Activated T-cell treated with anti-CD3 and anti-CD28 coated beads for 4 hours (primary cell): ENCODE results near the gene CZIB.
"Not testable (repeated sequence)": the region's sequence is repeated elsewhere in the genome, so short reads cannot be mapped to it uniquely, and the experiment has no call there.

Experiments used
- DNase-seq: peaks from one replicate; pipeline ENCODE4 v3.0.0-alpha.2; 2020

Gene CZIB

GRCh38 chr1:53238197-53239155 is 18.0 kb upstream of the CZIB start, which contains the start of gene MAGOH:
Gene MAGOH (minus strand): TSS chr1:53238518. CDS start chr1:53238448, 70 bp downstream.
- peak; percentile 95 for DNase-seq

GRCh38 chr1:53237638-53238037 is 17.2 kb upstream of the CZIB start:
- DNase-seq = no peak

- DNase-seq = no peak
Measured at GRCh38 chr1:53220962-53221286, 490 bp upstream of the CZIB start.

- no peak for DNase-seq
Measured at GRCh38 chr1:53219711-53220110, 723 bp downstream of the CZIB start.

DNA sequence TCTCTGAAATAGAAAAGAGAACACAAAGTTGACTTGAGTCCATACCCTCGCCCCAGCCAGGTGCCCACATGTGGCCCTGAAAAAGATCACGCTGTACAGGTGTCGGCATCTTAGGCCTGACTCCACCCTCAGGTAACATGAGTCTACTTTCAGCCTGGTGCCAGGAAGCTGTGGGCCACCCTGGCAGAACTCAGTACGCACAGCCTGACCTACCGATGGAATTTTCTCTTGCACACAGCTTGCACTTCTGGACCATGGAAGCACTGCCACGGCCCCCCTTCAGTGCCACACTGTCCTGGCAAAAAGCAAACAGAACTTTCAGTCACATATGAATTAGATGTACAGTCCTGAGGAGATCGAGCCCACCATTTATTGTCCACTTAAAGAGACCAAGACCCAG is 2.2 kb downstream of the CZIB start:
- no peak for DNase-seq

DNA sequence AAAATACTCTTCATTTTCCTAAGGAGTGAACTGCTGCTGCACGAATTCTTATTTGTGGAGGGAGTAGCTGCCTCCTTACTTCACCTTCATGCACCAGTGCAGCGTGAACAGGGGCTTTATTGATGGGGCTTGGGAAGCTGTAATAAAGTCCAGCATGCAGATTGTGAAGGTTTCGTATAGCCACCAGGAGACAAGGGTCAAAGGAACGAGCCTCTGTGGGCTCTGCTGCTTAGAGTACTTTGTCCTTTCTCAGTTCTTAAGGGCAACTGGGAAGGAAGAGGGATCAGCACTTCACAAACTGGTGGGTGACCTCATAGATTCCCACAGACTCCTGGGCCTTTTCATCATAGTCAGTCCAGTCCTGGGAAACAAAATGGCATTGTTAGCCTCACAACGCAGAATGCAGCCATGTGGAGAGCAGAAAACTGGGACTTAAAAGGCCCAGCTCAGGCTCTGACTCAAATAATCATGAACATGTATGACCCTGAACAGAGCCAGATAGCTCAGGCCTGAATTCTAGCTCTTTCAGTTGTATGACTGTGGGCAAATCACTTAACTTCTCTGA is 6.0 kb downstream of the CZIB start:
- DNase-seq = no peak

DNA sequence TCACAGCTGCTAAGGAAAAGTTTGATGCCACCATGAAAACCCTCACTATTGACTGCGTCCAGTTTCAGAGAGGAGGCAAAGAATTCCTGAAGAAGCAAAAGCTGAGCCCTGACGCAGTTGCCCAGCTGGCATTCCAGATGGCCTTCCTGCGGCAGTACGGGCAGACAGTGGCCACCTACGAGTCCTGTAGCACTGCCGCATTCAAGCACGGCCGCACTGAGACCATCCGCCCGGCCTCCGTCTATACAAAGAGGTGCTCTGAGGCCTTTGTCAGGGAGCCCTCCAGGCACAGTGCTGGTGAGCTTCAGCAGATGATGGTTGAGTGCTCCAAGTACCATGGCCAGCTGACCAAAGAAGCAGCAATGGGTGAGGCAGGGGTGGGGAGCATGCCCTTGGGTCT is 9.5 kb downstream of the CZIB start:
- DNase-seq = no peak

GRCh38 chr1:53210352-53210751 is 10.1 kb downstream of the CZIB start:
- DNase-seq = no peak

DNA sequence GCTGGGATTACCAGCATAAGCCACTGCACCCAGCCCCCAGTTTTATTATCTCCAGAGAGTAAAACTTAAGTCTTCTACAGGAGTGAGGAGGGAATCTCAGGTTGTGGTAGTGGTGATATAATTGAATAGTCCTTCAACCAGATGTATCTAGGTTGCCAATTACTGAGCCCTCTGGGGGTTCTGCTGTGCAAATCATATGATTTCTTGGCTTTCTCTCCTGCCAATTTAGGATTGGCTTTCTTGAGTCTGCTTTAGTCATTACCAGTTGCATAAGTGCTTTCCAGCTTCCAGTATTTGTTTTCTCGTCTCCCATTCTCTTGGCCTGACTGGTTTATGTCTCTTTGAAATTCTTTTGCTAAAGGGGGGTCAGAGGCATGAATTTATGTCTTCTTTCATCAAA is 12.7 kb downstream of the CZIB start:
- DNase-seq = no peak

DNA sequence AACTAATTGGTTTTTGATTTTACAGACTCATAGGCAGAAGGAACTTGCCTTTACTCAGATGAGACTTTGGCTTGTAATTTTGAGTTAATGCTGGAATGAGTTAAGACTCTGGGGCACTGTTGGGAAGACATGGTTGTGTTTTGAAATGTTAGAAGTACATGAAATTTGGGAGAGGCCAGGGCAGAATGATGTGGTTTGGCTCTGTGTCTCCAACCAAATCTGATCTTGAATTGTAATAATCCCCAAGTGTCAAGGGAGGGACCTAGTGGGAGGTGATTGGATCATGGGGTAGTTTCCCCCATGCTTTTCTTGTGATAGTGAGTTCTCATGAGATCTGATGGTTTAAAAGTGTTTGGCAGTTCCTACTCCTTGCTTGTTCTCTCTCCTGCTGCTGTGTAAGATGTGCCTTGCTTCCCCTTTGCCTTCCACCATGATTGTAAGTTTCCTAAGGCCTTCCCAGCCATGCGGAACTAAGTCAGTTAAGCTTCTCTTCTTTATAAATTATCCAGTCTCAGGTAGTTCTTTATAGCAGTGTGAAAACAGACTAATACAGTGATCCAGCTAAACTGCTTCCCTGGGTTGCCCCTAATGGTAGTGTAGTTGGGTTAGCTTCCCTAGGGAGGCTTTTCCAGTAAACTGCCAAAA is 13.6 kb downstream of the CZIB start:
- no peak for DNase-seq

DNA sequence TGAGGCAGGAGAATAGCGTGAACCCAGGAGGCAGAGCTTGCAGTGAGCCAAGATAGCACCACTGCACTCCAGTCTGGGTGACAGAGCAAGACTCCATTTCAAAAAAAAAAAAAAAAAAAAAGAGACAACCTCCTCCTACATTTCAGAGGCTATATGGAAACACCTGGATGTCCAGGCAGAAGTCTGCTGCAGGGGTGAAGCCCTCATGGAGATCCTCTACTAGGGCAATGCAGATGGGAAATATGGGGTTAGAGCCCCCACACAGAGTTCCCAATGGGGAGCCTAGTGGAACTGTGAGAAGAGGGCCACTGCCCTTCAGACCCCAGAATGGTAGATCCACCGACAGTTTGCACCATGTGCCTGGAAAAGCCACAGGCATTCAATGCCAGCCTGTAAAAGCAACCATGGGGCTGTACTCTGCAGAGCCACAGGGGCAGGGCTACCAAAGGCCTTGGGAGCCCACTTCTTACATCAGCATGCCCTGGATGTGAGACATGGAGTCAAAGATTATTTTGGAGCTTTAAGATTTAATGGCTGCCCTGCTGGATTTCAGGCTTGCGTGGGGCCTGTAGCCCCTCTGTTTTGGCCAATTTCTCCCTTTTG is 14.2 kb downstream of the CZIB start:
- DNase-seq = not testable (repeated sequence)

- DNase-seq = not testable (repeated sequence)
Measured at GRCh38 chr1:53205496-53205895, 14.9 kb downstream of the CZIB start.

DNA sequence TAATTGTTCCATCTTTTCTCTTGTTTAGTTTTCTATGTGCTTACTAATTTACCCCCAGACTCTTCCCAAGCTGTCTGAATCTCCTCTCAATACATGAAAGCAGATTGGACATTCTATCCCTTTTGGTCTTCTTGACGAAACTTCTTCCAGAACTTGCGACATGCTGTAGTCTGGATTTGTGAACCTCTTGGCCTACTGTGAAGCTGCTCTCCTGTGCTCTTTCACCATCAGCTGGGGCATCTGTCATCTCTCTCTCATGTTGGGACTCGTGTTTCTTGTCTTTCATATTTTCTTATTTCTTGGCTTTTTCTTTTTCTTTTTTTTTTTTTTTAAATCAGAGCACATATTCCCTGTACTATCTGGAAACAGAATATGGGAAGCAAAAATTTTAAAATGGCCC is 17.0 kb downstream of the CZIB start:
- DNase-seq = no peak

DNA sequence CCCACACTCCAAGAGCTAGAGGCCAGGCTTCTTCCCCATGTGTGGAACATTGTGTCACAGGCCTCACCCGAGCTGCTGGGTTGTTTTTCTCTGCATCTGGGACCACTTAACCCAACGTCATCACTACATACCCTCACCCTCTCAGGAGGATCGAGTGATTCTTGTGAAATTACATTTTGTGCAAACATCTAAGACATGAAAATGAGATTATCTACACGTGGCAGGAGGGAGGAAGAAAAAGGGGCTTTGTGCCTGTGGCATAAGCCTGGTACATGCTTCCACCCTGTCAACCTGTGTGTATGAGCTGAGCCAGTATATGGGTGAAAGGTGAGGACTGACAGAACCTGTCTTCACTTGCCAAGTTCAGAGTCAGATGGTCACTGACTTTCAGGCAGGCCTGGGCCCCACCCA is 22.2 kb downstream of the CZIB start:
- DNase-seq = no peak

GRCh38 chr1:53197291-53198200 is 22.9 kb downstream of the CZIB start:
- no peak for DNase-seq

GRCh38 chr1:53196485-53197290 is 23.7 kb downstream of the CZIB start, which contains the start of gene CPT2:
Gene CPT2 (plus strand): TSS chr1:53196824. CDS start chr1:53196944, 120 bp downstream.
- DNase-seq = peak; percentile 79

GRCh38 chr1:53196017-53196484 is 24.4 kb downstream of the CZIB start:
- no peak for DNase-seq

GRCh38 chr1:53195246-53196016 is 25.0 kb downstream of the CZIB start:
- no peak for DNase-seq

- DNase-seq = no peak
Measured at GRCh38 chr1:53190210-53190611, 30.2 kb downstream of the CZIB start.

GRCh38 chr1:53189061-53189460 is 31.4 kb downstream of the CZIB start:
- DNase-seq = no peak
